Activated CD4-positive, alpha-beta T cell treated with anti-CD3 and anti-CD28 coated beads, Interleukin-2, amount 10 ng/mL, durations not matched to agents 24 days and 14 days (primary cell): ENCODE data around the gene CAMK2D. TPM values are rescaled to one million over a fixed set of nuclear protein-coding genes. Genes with fewer than 3 reads are reported as not detected.

Experiments
- DNase-seq: peaks from one replicate; pipeline ENCODE4 v3.0.0; 2022
- H3K27ac Mint-ChIP-seq: one replicate; pipeline ENCODE4 v1.8.0; 2022; ENCODE audit warnings: mild to moderate bottlenecking, mixed read lengths
- H3K27me3 Mint-ChIP-seq: one replicate; pipeline ENCODE4 v1.8.0; 2022; ENCODE audit warnings: mixed read lengths
- H3K36me3 Mint-ChIP-seq: one replicate; pipeline ENCODE4 v1.8.0; 2022; ENCODE audit warnings: low read depth, mild to moderate bottlenecking, mixed read lengths
- H3K4me1 Mint-ChIP-seq: one replicate; pipeline ENCODE4 v1.8.0; 2021; ENCODE audit warnings: mixed read lengths
- H3K4me3 Mint-ChIP-seq: one replicate; pipeline ENCODE4 v1.8.0; 2022; ENCODE audit warnings: mild to moderate bottlenecking, moderate library complexity, mixed read lengths
- H3K9me3 Mint-ChIP-seq: one replicate; pipeline ENCODE4 v1.8.0; 2021; ENCODE audit warnings: mixed read lengths
- intact Hi-C: fragments of 100-400 bp; cut with micrococcal nuclease; formaldehyde crosslinking; loops from one replicate; pipeline ENCODE4 v1.15.1; 2023
- total RNA-seq: library from RNA; stranded (reverse); gene quantifications from 2 replicates; pipeline ENCODE4 v1.2.3, GENCODE V29; 2022

The CAMK2D gene
- total RNA-seq, 1 donor from 2014 or later, result 69.3 TPM

DNA sequence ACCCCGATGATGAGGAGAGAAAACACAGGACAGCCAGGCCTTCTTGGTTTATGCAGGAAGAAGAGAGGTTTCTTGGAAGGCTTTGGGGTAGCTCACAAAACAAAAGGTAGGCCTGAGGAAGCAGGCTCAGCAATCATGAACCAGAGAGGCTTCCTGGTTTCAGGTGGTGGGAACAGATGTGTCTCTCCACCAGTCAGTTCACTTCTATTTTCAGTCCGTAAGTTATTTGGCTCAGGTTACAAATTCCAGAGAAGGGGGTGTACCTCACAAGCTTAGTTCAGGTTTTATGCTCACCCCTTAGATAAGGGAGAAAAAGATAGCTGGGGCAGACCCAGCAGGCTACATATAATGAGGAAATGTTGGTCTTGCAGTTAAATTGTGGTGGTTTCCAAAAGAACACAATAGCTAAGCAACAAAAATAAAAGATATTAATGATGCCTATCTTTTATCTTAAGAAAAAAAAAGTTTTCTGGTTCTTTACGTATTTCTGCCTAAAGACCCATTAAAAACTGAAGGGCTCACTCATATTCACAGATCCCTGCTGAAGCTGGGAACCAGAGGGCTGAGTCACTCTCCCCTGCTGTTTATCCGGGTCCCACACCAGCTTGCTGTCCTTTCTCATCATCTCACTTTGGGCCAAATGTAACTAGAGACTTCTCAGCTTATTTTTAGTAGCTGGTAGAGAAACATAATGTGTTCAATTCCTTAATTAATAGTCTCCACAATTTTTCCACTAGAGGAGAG is 177.0 kb downstream of the CAMK2D start:
- H3K27ac Mint-ChIP-seq, result no peak overlapping the region
- no peak overlapping the region for H3K4me3 Mint-ChIP-seq
- peaks cover 3% of the 10 kb centered on the region for H3K9me3 Mint-ChIP-seq
- no peaks in the 10 kb centered on the region for H3K27me3 Mint-ChIP-seq
- no peak for DNase-seq
- H3K4me1 Mint-ChIP-seq, result peaks cover 28% of the 10 kb centered on the region
- intact Hi-C loops, result loop anchor here (5.0 kb wide), 1 partner anchor 38 kb away; no protein-coding TSS in a partner anchor
- H3K36me3 Mint-ChIP-seq, result peaks cover 28% of the 10 kb centered on the region

DNA sequence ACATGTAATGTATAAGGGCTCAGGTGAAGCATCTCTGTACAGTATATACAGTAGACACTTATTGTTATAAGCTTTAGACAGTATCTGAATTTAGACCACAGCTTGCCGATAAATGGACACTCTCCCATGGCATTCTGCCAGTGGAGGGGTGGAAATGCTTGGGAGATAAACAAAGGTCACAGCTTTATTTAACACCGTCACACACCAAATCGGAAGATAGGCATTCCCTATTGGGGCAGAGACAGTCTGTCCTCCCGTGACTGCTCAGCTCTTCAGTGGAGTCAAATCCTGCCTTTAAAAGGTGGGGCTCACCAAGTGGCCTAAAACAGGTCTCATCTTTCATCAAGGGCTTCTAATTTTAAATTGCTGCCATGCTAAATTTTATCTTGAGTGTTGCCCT is 178.8 kb downstream of the CAMK2D start:
- intact Hi-C loops, result no loop called here
- H3K27ac Mint-ChIP-seq, result no peak overlapping the region
- H3K9me3 Mint-ChIP-seq, result peaks cover 5% of the 10 kb centered on the region
- peaks cover 29% of the 10 kb centered on the region for H3K4me1 Mint-ChIP-seq
- peaks cover 32% of the 10 kb centered on the region for H3K36me3 Mint-ChIP-seq
- no peak for DNase-seq
- no peak overlapping the region for H3K4me3 Mint-ChIP-seq
- H3K27me3 Mint-ChIP-seq, result no peaks in the 10 kb centered on the region

DNA sequence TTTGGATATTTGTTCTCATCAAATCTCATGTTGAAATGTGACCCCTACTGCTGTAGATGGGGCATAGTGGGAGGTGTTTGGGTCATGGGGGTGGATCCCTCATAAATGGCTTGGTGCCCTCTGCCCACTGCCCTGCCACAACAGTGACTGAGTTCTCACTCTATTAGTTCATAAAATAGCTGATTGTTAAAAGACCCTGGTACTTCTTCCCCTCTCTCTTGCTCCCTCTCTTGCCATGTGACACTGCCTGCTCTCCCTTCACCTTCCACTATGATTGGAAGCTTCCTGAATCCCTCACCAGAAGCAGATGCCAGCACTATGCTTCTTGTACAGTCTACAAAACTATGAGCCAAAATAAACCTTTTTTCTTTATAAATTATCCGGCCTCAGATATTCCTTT is 182.2 kb downstream of the CAMK2D start:
- DNase-seq, result no peak
- no peaks in the 10 kb centered on the region for H3K27me3 Mint-ChIP-seq
- peaks cover 30% of the 10 kb centered on the region for H3K36me3 Mint-ChIP-seq
- peaks cover 42% of the 10 kb centered on the region for H3K4me1 Mint-ChIP-seq
- no peak overlapping the region for H3K4me3 Mint-ChIP-seq
- intact Hi-C loops, result no loop called here
- no peak overlapping the region for H3K27ac Mint-ChIP-seq
- peaks cover 5% of the 10 kb centered on the region for H3K9me3 Mint-ChIP-seq

DNA sequence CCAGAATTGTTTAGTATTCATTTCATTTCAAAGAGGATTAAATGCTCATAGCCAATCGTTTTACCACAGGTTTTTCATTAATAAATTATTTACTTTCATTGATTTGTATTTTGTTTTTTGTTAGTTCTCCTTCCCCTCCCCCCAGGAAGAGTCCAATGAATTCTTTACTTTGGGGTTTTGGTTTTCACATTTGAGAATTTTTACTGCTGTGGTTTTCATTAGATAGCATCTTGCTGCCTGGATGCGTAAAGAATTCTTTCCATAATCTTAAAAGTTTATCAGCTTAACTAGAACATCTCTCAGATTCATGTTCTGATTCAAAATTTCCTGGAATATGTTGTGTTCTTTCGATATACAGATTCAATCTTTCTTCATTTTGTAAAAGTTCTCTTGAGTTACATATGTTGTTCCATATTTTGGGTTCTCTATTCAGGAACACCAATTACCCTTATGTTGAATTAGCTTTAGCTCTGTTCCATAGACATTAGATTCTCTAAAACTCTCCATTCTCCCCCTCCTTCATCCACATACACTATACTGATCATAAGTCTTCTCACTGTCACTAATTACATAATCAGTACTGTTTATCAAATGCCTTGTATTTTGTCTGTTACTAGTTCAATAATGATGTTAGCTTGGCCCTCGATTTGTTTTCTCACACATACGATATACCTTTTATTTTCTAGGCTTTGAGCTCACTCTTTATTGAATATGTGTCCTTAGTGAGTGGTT is 184.4 kb downstream of the CAMK2D start:
- no peak for DNase-seq
- peaks cover 11% of the 10 kb centered on the region for H3K9me3 Mint-ChIP-seq
- no peak overlapping the region for H3K27ac Mint-ChIP-seq
- H3K4me1 Mint-ChIP-seq, result peaks cover 49% of the 10 kb centered on the region
- peak overlapping the region; percentile 0 for H3K4me3 Mint-ChIP-seq
- no peaks in the 10 kb centered on the region for H3K27me3 Mint-ChIP-seq
- H3K36me3 Mint-ChIP-seq, result peaks cover 38% of the 10 kb centered on the region
- intact Hi-C loops, result no loop called here

DNA sequence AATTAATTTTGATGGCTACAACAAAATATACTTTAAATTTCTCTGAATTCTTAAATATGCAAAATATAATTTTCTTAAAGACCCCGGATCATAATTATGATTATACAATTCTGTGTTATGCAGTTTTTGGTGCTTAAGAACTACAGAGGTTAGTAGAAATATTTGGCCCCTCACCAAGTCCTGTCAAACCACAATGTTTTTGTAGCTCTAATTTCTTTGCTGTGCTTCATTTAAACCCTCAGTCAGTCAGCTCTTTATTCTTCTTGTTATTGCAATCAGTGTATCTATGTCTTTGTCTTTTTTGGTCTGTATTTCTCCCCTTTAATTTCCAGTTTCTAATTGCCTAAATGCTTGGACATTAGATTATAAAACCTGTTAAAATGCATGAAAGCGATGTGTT is 186.1 kb downstream of the CAMK2D start:
- DNase-seq, result no peak
- intact Hi-C loops, result no loop called here
- H3K9me3 Mint-ChIP-seq, result peaks cover 11% of the 10 kb centered on the region
- peaks cover 46% of the 10 kb centered on the region for H3K4me1 Mint-ChIP-seq
- peaks cover 35% of the 10 kb centered on the region for H3K36me3 Mint-ChIP-seq
- no peaks in the 10 kb centered on the region for H3K27me3 Mint-ChIP-seq
- no peak overlapping the region for H3K4me3 Mint-ChIP-seq
- H3K27ac Mint-ChIP-seq, result no peak overlapping the region

DNA sequence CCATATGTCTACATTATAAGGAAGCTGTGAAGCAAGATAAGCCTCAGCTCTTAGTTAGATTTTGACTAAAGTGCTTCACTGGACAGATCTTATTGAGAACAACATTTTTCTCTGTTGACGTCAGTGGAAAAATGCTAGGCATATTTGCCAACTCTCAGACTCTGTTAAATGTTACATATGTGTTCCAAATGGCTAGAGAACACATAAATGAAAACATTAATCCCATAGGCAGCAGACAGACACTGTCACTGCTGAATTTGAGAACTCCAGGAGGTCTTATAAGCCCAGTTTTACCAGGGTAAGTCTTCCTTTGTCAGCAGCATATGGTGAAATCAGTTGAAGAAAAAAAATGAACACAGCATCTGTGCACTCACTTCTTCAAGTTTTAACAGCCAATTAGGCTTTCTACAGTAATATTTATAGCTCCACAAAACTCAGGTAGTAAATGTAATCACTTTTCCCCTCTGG is 186.9 kb downstream of the CAMK2D start:
- Mint-ChIP-seq H3K27me3 (no peaks in the 10 kb centered on the region), H3K9me3 (peaks cover 9% of the 10 kb centered on the region), H3K36me3 (peaks cover 34% of the 10 kb centered on the region), H3K4me1 (peaks cover 44% of the 10 kb centered on the region), H3K4me3 (no peak overlapping the region), H3K27ac (no peak overlapping the region)
- DNase-seq, result no peak
- intact Hi-C loops, result no loop called here

DNA sequence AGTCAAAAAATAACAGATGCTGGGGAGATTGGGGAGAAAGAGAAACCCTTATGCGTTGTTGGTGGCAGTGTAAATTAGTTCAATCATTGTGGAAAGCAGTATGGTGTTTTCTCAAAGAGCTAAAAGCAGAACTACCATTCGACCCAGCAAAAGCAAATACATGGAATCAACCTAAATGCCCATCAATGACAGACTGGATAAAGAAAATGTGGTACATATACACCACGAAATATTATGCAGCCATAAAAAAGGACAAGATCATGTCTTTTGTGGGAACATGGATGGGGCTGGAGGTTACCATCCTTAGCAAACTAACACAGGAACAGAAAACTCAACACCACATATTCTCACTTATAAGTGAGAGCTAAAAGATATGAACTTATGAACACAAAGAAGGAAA is 188.9 kb downstream of the CAMK2D start:
- no peak for DNase-seq
- Mint-ChIP-seq H3K27me3 (no peaks in the 10 kb centered on the region), H3K36me3 (peaks cover 27% of the 10 kb centered on the region), H3K9me3 (peaks cover 6% of the 10 kb centered on the region), H3K4me1 (peaks cover 36% of the 10 kb centered on the region), H3K27ac (no peak overlapping the region), H3K4me3 (no peak overlapping the region)
- intact Hi-C loops, result no loop called here

DNA sequence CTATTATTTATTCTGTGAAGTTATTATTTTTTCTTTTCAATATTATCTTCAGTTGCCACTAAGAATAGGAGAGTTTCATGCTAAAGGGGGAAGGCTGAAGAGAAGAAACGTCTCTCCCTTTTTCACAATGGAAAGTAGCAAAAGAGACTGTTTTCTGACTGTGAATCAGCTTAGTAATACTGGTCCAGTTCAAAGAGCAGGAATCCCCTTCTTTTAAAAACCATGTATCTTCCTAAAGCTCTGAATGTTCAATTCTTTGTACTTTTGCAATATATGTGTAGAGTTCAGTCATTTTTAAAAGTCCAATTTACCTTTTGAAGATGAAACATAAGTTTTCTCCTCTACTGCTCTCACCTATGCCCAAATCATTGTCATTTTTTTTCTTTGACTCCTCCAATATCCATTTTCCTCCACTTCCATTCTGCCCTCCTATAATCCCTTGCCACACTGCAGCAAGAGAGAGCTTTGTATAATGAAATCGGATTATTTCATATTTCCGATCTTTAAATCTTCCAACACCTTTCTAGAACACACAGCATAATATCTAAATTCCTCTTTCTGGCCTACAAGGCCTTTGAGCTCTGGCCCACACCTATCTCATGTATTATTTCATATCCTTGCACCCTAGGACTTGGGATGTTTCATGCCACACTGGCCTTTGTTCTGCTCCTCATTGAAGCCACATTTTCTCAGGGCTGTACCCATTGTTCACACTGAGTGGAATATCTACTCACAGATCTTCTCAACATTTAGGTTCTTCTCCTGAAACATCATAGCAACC is 195.3 kb downstream of the CAMK2D start:
- no peak for DNase-seq
- intact Hi-C loops, result loop anchor here (5.0 kb wide), 1 partner anchor 61 kb away; no protein-coding TSS in a partner anchor
- peaks cover 5% of the 10 kb centered on the region for H3K9me3 Mint-ChIP-seq
- H3K27ac Mint-ChIP-seq, result peak overlapping the region; percentile 26
- H3K4me1 Mint-ChIP-seq, result peaks cover 40% of the 10 kb centered on the region
- no peaks in the 10 kb centered on the region for H3K27me3 Mint-ChIP-seq
- peaks cover 28% of the 10 kb centered on the region for H3K36me3 Mint-ChIP-seq
- peak overlapping the region; percentile 3 for H3K4me3 Mint-ChIP-seq

DNA sequence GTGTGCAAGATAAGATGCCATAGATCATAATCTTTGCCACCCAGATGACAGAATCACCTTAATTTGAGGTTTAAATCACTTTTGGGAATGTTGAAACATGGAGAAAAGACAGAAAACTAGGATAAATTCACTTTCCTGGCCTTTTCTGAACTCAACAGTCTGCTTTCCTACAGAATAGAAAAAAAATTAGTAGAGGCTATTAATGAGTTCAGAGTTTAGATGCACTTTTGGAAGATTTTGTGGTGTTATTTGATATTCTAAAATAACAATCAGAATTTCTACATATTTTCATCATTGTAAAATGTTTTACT is 195.9 kb downstream of the CAMK2D start:
- no peak overlapping the region for H3K27ac Mint-ChIP-seq
- peaks cover 42% of the 10 kb centered on the region for H3K4me1 Mint-ChIP-seq
- H3K36me3 Mint-ChIP-seq, result peaks cover 31% of the 10 kb centered on the region
- no peak overlapping the region for H3K4me3 Mint-ChIP-seq
- no peaks in the 10 kb centered on the region for H3K27me3 Mint-ChIP-seq
- DNase-seq, result no peak
- H3K9me3 Mint-ChIP-seq, result peaks cover 5% of the 10 kb centered on the region
- intact Hi-C loops, result loop anchor here (5.0 kb wide), 1 partner anchor 62 kb away; no protein-coding TSS in a partner anchor

DNA sequence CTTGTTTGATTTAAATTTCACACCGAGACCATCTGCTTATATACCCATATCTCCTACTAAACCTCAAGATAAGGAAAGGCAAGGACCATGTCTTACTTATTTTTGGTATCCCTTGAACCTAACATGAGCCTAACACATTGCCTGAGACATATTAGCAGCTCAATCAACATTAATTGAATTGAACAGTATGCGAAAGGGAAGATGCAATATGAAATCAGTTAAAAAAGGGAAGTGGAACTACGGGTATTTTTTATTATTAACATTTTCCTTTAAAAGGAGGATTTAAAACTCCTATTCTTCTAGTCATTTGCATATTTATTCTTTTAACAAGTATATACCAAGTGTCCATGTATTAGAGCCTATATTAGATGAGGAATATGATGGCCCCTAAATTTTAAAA is 197.0 kb downstream of the CAMK2D start:
- Mint-ChIP-seq H3K4me1 (peaks cover 40% of the 10 kb centered on the region), H3K36me3 (peaks cover 29% of the 10 kb centered on the region), H3K9me3 (peaks cover 5% of the 10 kb centered on the region), H3K27me3 (no peaks in the 10 kb centered on the region), H3K27ac (no peak overlapping the region), H3K4me3 (peak overlapping the region; percentile 64)
- DNase-seq, result no peak
- intact Hi-C loops, result loop anchor here (1.0 kb wide), 1 partner anchor 17 kb away; no protein-coding TSS in a partner anchor

DNA sequence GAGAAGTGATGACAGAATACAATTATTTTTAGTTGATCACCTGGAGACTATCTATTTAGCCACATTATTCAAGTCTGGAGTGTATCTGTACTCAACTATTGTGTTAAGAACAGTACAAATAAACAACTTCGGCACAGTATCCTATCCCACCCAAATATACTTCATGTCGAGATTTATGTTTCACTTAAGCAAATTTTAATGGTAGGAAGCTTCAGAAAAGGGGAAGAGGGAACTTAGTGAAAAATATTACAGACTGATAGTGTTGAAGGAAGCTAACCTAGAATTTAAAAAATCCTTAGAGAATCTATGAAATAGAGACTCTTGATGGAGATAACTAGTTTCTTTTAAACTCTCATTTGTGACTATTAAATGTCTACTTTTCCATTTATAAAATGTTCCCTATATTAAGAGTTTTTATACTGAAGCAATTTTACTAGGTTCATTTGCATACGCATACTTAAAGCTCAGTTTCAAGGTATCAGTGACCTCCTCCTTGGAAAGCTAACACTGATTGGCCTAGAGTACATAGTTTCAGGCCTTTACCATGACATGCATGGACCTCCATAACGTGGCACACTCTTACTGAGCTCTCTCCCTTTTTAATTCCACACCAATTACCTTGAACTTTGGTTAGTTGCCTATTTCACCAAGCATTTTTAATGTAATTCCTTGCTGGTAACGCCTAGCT is 197.7 kb downstream of the CAMK2D start:
- H3K27me3 Mint-ChIP-seq, result no peaks in the 10 kb centered on the region
- DNase-seq, result no peak
- H3K4me3 Mint-ChIP-seq, result peak overlapping the region; percentile 48
- peaks cover 5% of the 10 kb centered on the region for H3K9me3 Mint-ChIP-seq
- H3K4me1 Mint-ChIP-seq, result peaks cover 40% of the 10 kb centered on the region
- intact Hi-C loops, result loop anchor here (1.0 kb wide), 1 partner anchor 17 kb away; no protein-coding TSS in a partner anchor
- H3K36me3 Mint-ChIP-seq, result peaks cover 28% of the 10 kb centered on the region
- no peak overlapping the region for H3K27ac Mint-ChIP-seq

DNA sequence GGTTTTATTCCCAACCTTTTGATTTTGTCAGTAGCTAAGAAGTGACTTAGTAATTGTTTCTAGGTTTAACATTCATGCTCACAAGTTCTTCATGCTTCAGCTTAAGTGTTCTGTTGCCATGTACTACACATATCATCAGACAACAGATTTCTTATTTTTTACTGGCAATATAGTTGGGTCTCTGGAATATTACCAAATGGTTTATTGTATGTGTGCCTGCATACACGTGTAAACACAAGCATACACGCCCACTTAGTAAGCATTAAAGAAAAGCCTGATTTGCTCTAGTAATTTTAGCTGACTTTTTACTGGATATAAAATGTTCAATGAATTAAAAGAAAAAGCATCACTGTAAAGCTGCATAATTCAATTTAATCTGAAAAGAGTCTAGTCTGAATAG is 199.8 kb downstream of the CAMK2D start:
- Mint-ChIP-seq H3K4me3 (no peak overlapping the region), H3K4me1 (peaks cover 40% of the 10 kb centered on the region), H3K27me3 (no peaks in the 10 kb centered on the region), H3K9me3 (peaks cover 5% of the 10 kb centered on the region), H3K36me3 (peaks cover 31% of the 10 kb centered on the region), H3K27ac (no peak overlapping the region)
- no peak for DNase-seq
- intact Hi-C loops, result no loop called here

DNA sequence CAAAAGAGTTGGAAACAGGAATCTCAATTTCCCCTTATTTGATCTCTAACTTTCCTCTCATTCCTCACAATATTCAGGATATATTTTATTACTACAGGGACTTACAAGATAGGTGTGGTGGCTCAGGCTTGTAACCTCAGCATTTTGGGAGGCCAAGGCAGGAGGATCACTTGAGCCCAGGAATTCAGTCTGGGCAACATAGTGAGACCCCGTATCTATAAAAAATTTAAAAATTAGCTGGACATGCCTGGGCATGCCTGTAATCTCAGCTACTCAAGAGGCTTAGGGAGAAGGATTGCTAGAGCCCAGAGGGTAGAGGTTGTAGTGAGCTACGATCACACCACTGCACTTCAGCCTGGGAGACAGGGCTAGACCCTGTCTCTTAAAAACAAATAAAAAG is 200.4 kb downstream of the CAMK2D start:
- no peak overlapping the region for H3K27ac Mint-ChIP-seq
- no peak overlapping the region for H3K4me3 Mint-ChIP-seq
- peaks cover 33% of the 10 kb centered on the region for H3K4me1 Mint-ChIP-seq
- H3K27me3 Mint-ChIP-seq, result no peaks in the 10 kb centered on the region
- peaks cover 32% of the 10 kb centered on the region for H3K36me3 Mint-ChIP-seq
- intact Hi-C loops, result no loop called here
- no peak for DNase-seq
- peaks cover 5% of the 10 kb centered on the region for H3K9me3 Mint-ChIP-seq
